Measurements from ENCODE around the gene MAST2.
"Not testable (repeated sequence)": the region's sequence is repeated elsewhere in the genome, so short reads cannot be mapped to it uniquely, and the experiment has no call there.

MAST2 gene

DNA sequence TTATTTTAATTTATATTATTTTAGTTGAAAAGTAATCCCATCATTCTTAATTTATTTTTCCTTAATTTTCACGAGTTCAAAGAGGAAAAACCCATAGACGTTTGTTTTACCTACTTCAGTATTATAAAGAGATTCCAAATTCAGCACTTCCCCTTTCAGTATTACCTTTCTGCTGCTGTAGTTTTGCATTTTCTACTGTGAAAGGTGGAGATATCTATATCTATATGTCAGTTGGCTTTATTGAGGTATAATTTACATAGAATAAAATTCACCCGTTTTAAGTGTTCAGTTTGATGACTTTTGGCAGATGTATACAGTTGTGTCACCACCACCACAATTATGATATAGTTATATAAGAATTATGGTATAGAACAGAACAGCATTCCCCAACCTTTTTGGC, 33.0 kb downstream of the MAST2 start:
- H3K9me3 ChIP-seq (ENCODE audit: control insufficient read depth, low read length), result no peaks in the 10 kb centered on the region
- peaks cover 11% of the 10 kb centered on the region for H3K36me3 ChIP-seq (ENCODE audit: control insufficient read depth, insufficient read depth, low read length)
- no CpG with 5 or more reads among the region's 3 CpGs for WGBS, 2 experiments (ENCODE audit: insufficient coverage in 2 of 2)
- H3K4me1 ChIP-seq (ENCODE audit: control insufficient read depth, insufficient read depth, low read length, poor library complexity, severe bottlenecking), result no peaks in the 10 kb centered on the region
- no peak overlapping the region for H3K27ac ChIP-seq (ENCODE audit: low read depth, low read length, severe bottlenecking)
- no peak overlapping the region for H3K4me3 ChIP-seq (ENCODE audit: extremely low read depth, insufficient read depth, low read length, poor library complexity, severe bottlenecking)

DNA sequence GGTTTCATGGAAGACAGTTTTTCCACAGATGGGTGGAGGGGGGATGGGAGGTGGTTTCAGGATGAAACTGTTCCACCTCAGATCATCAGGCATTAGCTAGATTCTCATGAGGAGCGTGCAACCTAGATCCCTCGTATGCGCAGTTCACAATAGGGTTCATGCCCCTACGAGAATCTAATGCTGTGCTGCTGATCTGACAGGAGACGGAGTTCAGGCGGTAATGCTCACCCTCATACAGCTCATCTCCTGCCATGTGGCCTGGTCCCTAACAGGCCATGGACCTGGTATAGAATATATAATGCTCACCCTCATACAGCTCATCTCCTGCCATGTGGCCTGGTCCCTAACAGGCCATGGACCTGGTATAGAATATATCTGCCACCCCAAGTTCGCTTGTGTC, 33.4 kb downstream of the MAST2 start:
- WGBS, 2 experiments (ENCODE audit: insufficient coverage in 2 of 2), result 95 to 96% methylated on average over 7 of the region's 7 CpGs
- not testable (repeated sequence) for H3K27ac ChIP-seq (ENCODE audit: low read depth, low read length, severe bottlenecking); H3K36me3 ChIP-seq (ENCODE audit: control insufficient read depth, insufficient read depth, low read length); H3K9me3 ChIP-seq (ENCODE audit: control insufficient read depth, low read length); H3K4me3 ChIP-seq (ENCODE audit: extremely low read depth, insufficient read depth, low read length, poor library complexity, severe bottlenecking); H3K4me1 ChIP-seq (ENCODE audit: control insufficient read depth, insufficient read depth, low read length, poor library complexity, severe bottlenecking)

DNA sequence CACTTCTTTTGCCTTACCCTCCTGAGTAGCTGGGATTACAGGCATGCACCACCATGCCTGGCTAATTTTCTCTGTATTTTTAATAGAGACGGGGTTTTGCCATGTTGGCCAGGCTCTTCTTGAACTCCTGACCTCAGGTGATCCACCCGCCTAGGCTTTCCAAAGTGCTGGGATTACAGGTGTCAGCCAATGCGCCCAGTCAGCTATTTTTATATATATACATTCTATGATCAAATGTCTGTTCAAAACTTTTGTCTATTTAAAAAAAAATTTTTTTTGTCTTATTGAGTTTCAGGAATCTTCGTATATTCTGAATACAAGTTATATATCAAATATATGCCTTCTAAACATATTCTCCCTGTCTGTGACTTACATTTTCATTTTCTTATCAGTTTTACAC, 34.9 kb downstream of the MAST2 start:
- H3K4me1 ChIP-seq (ENCODE audit: control insufficient read depth, insufficient read depth, low read length, poor library complexity, severe bottlenecking); H3K36me3 ChIP-seq (ENCODE audit: control insufficient read depth, insufficient read depth, low read length); H3K4me3 ChIP-seq (ENCODE audit: extremely low read depth, insufficient read depth, low read length, poor library complexity, severe bottlenecking); H3K27ac ChIP-seq (ENCODE audit: low read depth, low read length, severe bottlenecking); H3K9me3 ChIP-seq (ENCODE audit: control insufficient read depth, low read length): not testable (repeated sequence)
- WGBS, 2 experiments (ENCODE audit: insufficient coverage in 2 of 2), result 95% methylated on average over 2 of the region's 4 CpGs; no CpG with 5 or more reads in 1 of the 2 experiments

DNA sequence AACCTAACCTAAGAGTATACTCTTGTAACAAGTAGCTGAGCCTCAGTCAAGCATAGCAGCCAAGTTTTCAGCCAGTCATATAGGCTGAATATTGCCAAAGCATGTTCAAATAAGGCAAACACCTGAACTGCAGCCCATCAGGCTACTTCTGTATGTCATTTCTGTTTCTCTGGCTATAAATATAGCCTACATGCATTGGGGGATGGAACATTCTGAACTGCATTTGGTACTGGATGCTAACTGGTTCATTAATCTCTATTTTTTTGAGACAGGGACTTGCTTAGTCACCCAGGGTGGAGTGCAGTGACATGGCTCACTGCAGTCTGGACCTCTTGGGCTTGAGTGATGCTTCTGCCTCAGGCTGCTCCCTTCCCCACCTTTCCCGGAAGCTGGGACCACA, 37.3 kb downstream of the MAST2 start:
- Histone ChIP-seq H3K4me1 (ENCODE audit: control insufficient read depth, insufficient read depth, low read length, poor library complexity, severe bottlenecking) (no peaks in the 10 kb centered on the region), H3K36me3 (ENCODE audit: control insufficient read depth, insufficient read depth, low read length) (no peaks in the 10 kb centered on the region), H3K4me3 (ENCODE audit: extremely low read depth, insufficient read depth, low read length, poor library complexity, severe bottlenecking) (no peak overlapping the region), H3K27ac (ENCODE audit: low read depth, low read length, severe bottlenecking) (no peak overlapping the region), H3K9me3 (ENCODE audit: control insufficient read depth, low read length) (no peaks in the 10 kb centered on the region)
- no CpG with 5 or more reads among the region's 1 CpG for WGBS, 2 experiments (ENCODE audit: insufficient coverage in 2 of 2)

DNA sequence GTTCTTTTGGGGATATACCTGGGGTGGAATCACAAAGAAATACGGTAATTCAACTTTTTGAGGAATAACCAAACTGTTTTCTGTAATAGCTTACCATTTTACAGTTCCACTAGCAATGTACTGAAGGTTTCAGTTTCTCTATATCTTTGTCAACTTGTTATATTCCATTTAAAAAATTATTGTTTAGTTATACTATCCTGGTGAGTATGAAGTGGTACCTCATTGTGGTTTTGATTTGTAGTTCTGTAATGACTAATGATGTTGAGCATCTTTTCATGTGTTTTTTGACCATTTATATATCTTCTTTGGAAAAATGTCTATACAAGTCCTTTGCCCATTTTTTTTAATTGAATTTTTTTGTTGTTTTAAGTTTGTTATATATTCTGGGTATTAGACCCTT, 39.4 kb downstream of the MAST2 start:
- WGBS, 2 experiments (ENCODE audit: insufficient coverage in 2 of 2), result no CpG with 5 or more reads among the region's 1 CpG
- Histone ChIP-seq H3K9me3 (ENCODE audit: control insufficient read depth, low read length) (no peaks in the 10 kb centered on the region), H3K4me3 (ENCODE audit: extremely low read depth, insufficient read depth, low read length, poor library complexity, severe bottlenecking) (no peak overlapping the region), H3K27ac (ENCODE audit: low read depth, low read length, severe bottlenecking) (no peak overlapping the region), H3K4me1 (ENCODE audit: control insufficient read depth, insufficient read depth, low read length, poor library complexity, severe bottlenecking) (no peaks in the 10 kb centered on the region), H3K36me3 (ENCODE audit: control insufficient read depth, insufficient read depth, low read length) (no peaks in the 10 kb centered on the region)

DNA sequence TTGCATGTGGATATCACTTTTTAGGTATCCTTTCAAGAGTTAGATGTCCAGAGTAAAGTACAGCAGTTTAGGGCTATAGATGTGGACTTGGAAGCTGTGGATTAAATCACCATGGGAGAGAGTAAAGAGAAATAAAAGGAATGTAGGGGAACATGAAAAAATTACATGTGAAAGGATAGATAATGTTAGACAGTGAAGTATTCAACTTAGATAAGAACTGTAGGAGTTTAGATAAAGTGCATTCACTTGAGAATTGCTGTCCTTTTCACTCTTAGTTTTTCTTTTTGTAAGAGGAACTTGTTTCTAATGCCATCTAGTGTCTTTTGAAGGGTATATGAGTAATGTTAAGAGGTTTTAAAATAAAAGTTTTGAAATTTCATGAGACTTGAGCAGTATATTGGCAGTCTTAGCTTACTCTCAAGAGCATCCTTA, 40.1 kb downstream of the MAST2 start:
- Histone ChIP-seq H3K4me1 (ENCODE audit: control insufficient read depth, insufficient read depth, low read length, poor library complexity, severe bottlenecking) (no peaks in the 10 kb centered on the region), H3K36me3 (ENCODE audit: control insufficient read depth, insufficient read depth, low read length) (peaks cover 6% of the 10 kb centered on the region), H3K27ac (ENCODE audit: low read depth, low read length, severe bottlenecking) (no peak overlapping the region), H3K4me3 (ENCODE audit: extremely low read depth, insufficient read depth, low read length, poor library complexity, severe bottlenecking) (no peak overlapping the region), H3K9me3 (ENCODE audit: control insufficient read depth, low read length) (no peaks in the 10 kb centered on the region)

DNA sequence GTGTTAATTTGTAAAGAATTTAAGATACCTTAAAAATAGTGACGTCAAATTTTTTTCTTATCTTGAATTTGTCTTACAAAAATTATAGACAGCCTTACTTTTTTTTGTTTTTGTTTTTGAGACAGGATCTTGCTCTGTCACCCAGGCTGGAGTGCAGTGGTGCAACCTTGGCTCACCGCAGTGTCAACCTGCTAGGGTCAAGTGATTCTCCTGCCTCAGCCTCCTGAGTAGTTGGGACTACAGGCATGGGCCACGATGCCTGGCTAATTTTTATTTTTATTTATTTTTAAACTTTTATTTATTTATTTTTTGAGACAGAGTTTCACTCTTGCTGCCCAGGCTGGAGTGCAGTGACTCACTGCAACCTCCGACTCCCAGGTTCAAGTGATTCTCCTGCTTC, 40.6 kb downstream of the MAST2 start:
- H3K4me3 ChIP-seq (ENCODE audit: extremely low read depth, insufficient read depth, low read length, poor library complexity, severe bottlenecking); H3K36me3 ChIP-seq (ENCODE audit: control insufficient read depth, insufficient read depth, low read length); H3K27ac ChIP-seq (ENCODE audit: low read depth, low read length, severe bottlenecking); H3K4me1 ChIP-seq (ENCODE audit: control insufficient read depth, insufficient read depth, low read length, poor library complexity, severe bottlenecking); H3K9me3 ChIP-seq (ENCODE audit: control insufficient read depth, low read length): not testable (repeated sequence)
- 83 to 100% methylated on average over 1 to 2 of the region's 4 CpGs for WGBS, 2 experiments (ENCODE audit: insufficient coverage in 2 of 2)

DNA sequence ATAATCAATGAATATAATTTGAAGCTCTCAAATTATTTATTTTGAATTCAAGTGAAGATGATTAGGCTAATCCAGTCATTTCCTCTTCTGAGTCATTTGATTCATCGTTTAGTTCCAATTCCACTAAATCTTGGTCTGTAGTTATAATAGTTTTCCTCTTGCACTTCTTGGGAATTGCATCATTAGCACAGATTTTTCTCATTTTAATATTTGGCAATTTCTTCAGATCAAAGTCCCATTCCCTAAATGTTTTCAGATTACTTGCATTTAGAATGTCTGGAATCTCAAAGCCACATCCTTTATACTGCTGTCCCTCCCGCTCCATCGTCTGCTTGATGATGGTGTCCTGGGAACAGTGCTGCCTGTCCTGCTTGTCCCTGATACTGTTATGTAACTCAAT, 43.5 kb downstream of the MAST2 start:
- Histone ChIP-seq H3K9me3 (ENCODE audit: control insufficient read depth, low read length) (peaks cover 15% of the 10 kb centered on the region), H3K36me3 (ENCODE audit: control insufficient read depth, insufficient read depth, low read length) (peaks cover 12% of the 10 kb centered on the region), H3K4me1 (ENCODE audit: control insufficient read depth, insufficient read depth, low read length, poor library complexity, severe bottlenecking) (no peaks in the 10 kb centered on the region), H3K4me3 (ENCODE audit: extremely low read depth, insufficient read depth, low read length, poor library complexity, severe bottlenecking) (no peak overlapping the region), H3K27ac (ENCODE audit: low read depth, low read length, severe bottlenecking) (no peak overlapping the region)
- WGBS, 2 experiments (ENCODE audit: insufficient coverage in 2 of 2), result 82 to 100% methylated on average over 1 to 2 of the region's 3 CpGs

DNA sequence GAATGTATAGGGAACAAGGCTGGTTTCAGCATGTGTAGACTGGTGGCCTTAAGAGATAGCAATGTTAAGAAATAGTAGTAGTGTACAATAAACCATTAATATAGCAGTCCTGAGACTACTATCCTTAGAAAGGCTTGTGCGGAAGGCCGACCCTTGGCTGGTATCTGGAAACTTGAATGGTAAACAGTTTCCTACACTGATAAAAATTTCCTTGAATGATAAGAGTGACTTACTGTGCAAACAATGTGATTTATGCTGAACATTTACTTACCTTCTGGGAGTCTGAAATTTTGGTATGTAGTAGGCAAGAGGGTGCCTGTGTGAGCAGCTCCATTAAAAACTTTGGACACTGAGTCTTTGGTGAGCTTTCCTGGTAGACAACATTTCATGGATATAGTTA, 44.7 kb downstream of the MAST2 start:
- Histone ChIP-seq H3K36me3 (ENCODE audit: control insufficient read depth, insufficient read depth, low read length) (peaks cover 12% of the 10 kb centered on the region), H3K27ac (ENCODE audit: low read depth, low read length, severe bottlenecking) (no peak overlapping the region), H3K4me3 (ENCODE audit: extremely low read depth, insufficient read depth, low read length, poor library complexity, severe bottlenecking) (no peak overlapping the region), H3K9me3 (ENCODE audit: control insufficient read depth, low read length) (peaks cover 15% of the 10 kb centered on the region), H3K4me1 (ENCODE audit: control insufficient read depth, insufficient read depth, low read length, poor library complexity, severe bottlenecking) (no peaks in the 10 kb centered on the region)
- WGBS, 2 experiments (ENCODE audit: insufficient coverage in 2 of 2), result no CpG with 5 or more reads among the region's 2 CpGs

DNA sequence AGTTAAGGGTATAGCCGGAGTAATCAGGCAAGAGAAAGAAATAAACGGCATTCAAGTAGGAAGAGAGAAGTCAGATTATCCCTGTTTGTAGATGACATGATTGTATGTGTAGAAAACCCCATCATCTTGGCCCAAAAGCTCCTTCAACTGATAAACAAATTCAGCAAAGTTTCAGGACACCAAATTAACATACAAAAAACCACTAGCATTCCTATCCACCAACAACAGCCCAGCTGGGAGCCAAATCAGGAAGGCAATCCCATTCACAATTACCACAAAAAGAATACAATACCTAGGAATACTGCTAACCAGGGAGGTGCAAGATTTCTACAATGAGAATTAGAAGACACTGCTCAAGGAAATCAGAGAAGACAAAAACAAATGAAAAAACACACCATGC, 45.3 kb downstream of the MAST2 start:
- 100% methylated on average over 2 of the region's 2 CpGs for WGBS, 2 experiments (ENCODE audit: insufficient coverage in 2 of 2)
- H3K27ac ChIP-seq (ENCODE audit: low read depth, low read length, severe bottlenecking), result no peak overlapping the region
- H3K36me3 ChIP-seq (ENCODE audit: control insufficient read depth, insufficient read depth, low read length), result peaks cover 12% of the 10 kb centered on the region
- H3K9me3 ChIP-seq (ENCODE audit: control insufficient read depth, low read length), result peaks cover 15% of the 10 kb centered on the region
- no peaks in the 10 kb centered on the region for H3K4me1 ChIP-seq (ENCODE audit: control insufficient read depth, insufficient read depth, low read length, poor library complexity, severe bottlenecking)
- H3K4me3 ChIP-seq (ENCODE audit: extremely low read depth, insufficient read depth, low read length, poor library complexity, severe bottlenecking), result no peak overlapping the region

DNA sequence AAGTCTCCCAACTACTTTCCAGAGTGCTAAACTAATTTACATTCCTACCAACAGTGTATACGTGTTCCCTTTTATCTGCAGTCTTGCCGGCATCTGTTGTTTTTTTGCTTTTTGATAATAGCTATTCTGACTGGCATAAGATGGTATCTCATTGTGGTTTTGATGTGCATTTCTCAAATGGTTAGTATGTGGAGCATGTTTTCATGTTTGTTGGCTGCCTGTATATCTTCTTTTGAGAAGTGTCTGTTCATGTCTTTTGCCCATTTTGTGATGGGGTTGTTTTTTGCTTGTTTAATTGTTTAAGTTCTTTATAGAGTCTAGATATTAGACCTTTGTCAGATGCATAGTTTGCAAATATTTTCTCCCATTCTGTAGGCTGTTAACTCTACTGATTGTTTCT, 46.6 kb downstream of the MAST2 start:
- Histone ChIP-seq H3K27ac (ENCODE audit: low read depth, low read length, severe bottlenecking) (no peak overlapping the region), H3K4me3 (ENCODE audit: extremely low read depth, insufficient read depth, low read length, poor library complexity, severe bottlenecking) (no peak overlapping the region), H3K4me1 (ENCODE audit: control insufficient read depth, insufficient read depth, low read length, poor library complexity, severe bottlenecking) (no peaks in the 10 kb centered on the region), H3K36me3 (ENCODE audit: control insufficient read depth, insufficient read depth, low read length) (peaks cover 12% of the 10 kb centered on the region), H3K9me3 (ENCODE audit: control insufficient read depth, low read length) (peaks cover 15% of the 10 kb centered on the region)
- 90% methylated on average over 2 of the region's 2 CpGs; no CpG with 5 or more reads in 1 of the 2 experiments for WGBS, 2 experiments (ENCODE audit: insufficient coverage in 2 of 2)

DNA sequence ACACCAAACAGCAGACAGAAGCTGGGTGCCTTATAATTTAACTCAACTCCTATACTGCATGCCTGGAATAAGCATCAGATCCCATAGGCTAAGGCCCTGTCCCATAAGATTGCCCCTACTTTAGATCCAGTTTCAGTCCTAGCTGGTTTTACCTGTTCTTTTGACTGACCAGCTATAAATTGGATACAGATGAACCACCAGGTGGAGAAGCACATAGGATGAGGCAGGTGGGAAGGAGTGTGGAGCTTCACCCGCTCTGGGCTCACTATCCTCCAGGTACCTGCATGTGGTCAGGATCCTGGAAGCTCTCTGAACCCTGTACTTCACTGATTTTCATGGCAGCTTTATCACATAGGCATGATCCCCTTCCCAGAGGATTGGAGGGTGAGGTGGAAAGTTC, 51.3 kb downstream of the MAST2 start:
- Histone ChIP-seq H3K9me3 (ENCODE audit: control insufficient read depth, low read length) (peaks cover 7% of the 10 kb centered on the region), H3K4me1 (ENCODE audit: control insufficient read depth, insufficient read depth, low read length, poor library complexity, severe bottlenecking) (no peaks in the 10 kb centered on the region), H3K4me3 (ENCODE audit: extremely low read depth, insufficient read depth, low read length, poor library complexity, severe bottlenecking) (no peak overlapping the region), H3K36me3 (ENCODE audit: control insufficient read depth, insufficient read depth, low read length) (no peaks in the 10 kb centered on the region), H3K27ac (ENCODE audit: low read depth, low read length, severe bottlenecking) (no peak overlapping the region)
- WGBS, 2 experiments (ENCODE audit: insufficient coverage in 2 of 2), result 100% methylated on average over 1 of the region's 1 CpG; no CpG with 5 or more reads in 1 of the 2 experiments
